GM19438 (cell line): ENCODE results near the gene CERS2.

Experiments
- ATAC-seq: cut with Tn5 transposase; IDR thresholded peaks from one replicate; pipeline ENCODE4 v1.9.1; 2021; ENCODE audit warnings: low read depth; ENCODE audit not compliant: unreplicated experiment

The CERS2 gene

DNA sequence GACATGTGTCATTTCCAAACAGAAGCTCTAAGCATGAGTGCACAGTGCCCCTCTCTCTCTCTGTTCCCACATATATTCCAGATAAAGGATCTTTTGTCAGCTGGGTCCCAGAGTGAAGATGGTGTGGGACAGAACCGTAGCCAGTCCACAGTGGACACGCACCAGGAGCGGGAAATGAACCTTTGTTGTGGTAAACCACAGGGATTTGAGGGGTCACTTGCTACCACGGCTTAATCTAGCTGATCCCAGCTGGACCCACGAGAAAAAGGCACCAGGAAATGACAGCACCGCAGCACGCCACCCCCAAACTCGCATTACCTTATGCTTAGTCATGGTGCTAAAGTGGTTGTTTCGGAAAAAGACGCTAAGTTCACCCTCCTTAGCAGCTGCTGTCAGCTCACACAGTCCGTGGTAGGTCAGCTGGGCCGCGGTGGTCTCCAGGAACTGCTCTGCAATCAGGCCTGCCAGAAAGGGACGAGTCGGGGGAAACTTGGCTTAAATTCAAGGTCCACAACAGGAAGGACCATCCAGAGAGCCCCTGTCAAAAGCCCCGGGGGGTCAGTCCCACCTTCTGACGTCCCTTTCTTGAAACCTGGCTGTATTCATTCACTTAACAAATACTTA lies 24.5 kb upstream of the CERS2 start:
- ATAC-seq, result no peak

DNA sequence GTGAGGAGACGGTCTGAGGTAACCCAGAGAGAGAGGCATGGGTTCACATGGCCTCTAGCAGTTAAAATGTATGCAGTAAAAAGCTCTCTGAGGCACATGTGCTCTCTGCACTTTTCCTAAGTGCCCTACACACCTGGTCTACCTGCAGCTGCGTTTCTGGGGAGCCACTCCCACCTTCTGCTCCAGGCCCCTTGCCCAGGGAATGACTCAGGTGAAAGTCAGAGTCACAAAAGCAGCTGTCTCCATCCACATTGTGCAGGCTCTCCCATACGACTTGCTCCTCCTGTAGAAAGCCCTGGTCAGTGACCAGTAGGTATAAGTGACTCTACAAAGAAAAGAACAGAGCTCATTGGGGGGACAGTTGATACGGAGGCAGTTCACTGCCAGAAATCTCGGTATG lies 23.3 kb upstream of the CERS2 start:
- no peak for ATAC-seq

- no peak for ATAC-seq
Measured at GRCh38 chr1:150997126-150997872, 22.7 kb upstream of the CERS2 start.

- no peak for ATAC-seq
Measured at GRCh38 chr1:150995896-150996295, 21.3 kb upstream of the CERS2 start.

- ATAC-seq, result no peak
Measured at GRCh38 chr1:150995460-150995859, 20.8 kb upstream of the CERS2 start.

DNA sequence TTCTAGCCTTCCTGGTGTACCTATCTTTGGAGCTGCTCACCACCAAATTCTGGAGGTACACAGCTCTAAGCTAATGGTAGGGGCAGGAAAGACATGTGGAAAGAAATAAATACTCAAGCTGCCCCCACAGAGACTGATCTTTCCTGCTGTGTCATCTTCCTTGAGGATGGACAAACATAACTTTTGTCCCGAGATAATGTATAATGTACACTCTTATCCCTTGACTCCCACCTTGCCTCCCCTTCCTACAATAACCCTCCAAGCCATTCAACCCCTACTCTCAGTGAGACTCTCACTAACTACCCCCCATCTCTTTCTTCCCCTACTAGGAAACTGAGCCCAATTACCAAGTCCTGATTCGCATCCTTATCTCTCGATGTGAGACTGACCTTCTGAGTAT lies 19.6 kb upstream of the CERS2 start:
- ATAC-seq, result no peak

DNA sequence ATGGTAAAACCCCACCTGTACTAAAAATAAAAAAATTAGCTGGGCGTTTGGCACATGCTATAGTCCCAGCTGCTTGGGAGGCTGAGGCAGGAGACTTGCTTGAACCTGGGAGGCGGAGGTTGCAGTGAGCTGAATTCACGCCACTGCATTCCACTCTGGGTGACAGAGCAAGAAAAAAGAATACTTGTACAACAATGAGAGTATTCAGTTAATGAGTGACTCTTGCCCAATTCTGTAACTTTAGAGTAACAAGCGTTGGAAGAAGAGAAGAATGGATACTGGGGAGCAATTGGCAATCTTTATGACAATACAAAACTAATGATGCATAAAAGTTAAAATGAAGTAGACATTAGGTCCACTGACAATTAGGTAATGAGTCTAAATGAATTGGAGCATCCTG lies 18.0 kb upstream of the CERS2 start:
- ATAC-seq, result no peak

DNA sequence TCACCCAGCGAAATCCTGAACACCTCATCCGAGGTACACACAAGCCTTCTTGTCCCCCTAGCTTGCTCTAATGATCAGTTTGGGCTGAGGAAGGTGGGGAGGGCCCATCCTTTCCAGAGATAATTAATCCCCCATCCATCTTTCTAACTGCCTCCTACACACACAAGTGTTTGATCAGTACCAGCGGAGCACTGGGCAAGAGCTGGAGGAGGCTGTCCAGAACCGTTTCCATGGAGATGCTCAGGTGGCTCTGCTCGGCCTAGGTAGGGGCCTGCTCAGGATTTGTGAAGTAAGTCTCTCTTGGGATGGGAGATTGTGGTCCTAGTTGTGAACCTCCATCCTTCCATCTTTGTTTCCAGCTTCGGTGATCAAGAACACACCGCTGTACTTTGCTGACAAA lies 13.3 kb upstream of the CERS2 start:
- no peak for ATAC-seq

DNA sequence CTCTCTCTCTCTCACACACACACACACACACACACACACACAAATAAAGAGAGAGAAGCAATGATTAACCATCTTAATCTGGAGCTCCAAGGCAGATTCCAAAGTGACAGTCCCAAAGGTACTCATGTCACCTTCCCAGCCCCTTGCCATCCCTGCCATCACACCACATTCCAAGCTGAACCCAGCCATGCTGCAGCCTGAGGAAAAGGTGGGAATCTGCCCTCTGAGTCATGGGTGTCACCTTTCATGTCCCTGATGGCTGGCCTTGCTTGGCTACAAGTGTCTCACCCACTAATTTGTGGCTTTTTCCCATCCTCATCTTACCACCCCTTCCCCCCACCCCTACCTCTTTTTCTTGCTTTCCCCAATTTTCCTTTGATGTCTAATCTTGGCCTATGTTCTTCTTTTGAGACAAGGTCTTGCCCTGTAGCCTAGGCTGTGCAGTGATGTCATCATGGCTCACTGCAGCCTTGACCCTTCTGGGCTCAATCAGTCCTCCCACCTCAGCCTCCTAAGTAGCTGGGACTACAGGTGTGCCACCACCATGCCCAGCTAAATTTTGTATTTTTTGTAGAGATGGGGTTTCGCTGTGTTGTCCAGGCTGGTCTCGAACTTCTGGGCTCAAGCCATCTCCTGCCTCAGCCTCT lies 10.7 kb upstream of the CERS2 start:
- ATAC-seq, result no peak

GRCh38 chr1:150981805-150982712 lies 7.4 kb upstream of the CERS2 start, which contains the start of gene ANXA9:
ANXA9 (plus strand) TSS chr1:150982292; CDS start chr1:150983106, 814 bp downstream.
- no peak for ATAC-seq

DNA sequence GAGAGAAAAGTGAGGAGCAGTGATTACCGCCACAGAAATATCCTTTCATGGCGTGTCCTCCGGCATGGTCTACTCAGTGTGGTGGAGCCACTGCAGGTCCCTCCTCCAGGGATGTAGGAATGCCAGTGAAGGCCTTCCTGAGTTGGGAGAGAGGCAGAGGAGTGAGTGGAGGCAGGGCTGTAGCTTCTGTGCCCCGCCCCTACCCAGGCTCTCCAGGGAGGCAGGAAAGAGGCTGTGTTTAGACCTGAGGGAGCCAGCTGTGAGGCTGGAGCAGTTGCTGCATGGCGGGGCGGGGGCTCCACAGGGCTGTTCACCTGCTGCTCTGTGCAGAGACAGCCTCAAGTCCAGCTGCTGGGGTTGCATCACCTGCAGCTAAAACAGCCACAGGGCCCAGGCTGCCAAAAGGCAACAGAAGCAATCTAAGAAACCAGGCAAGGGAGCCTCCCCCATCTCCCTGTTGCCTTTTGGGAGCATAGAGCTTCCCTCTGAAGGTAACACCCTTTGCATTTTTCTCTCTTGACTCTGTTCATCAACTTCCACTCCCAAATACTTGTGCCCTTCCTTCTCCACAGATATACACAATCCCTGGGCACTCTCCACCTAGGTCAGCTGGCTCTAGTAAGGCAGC lies 6.7 kb upstream of the CERS2 start:
- no peak for ATAC-seq

GRCh38 chr1:150979092-150980056 lies 4.7 kb upstream of the CERS2 start:
- ATAC-seq, result no peak

DNA sequence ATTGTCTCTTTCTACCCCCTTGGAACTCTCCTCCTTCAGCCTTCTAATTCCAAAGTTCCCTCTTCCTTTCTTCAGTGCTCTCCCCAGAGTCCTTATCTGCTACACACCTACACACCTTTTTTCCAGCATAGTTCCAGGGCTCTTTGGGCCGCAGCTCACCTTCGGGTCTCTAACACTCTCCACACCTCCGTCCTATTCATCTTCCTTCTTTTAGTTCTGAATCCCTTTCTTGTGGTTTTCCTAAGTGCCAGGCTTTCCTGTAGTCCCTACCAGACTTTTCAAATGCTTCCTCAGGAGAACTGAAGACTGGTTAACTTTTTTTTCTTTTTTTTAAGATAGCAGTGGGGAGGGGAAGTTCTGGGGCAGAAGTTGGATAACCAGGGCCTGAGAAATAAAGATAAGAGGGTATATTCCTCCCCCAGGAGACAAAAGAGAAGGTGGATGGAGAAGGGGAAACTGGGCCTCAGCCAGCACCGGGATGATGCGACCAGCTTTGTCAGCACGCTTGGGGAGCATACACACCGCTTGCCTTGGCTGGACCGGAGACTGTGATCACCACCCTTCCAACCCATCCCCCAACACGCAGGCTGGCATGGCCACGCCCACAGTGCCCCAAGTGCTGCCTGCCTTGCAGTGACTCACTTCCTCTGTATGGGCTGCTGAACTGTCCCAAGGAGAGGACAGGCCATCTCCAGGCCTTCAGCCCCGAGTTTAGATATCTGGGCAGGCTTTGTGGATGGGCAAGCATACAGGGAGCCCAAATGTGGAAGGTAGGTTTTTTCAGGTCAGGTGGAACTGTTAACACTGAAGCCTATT lies 2.5 kb upstream of the CERS2 start:
- no peak for ATAC-seq

DNA sequence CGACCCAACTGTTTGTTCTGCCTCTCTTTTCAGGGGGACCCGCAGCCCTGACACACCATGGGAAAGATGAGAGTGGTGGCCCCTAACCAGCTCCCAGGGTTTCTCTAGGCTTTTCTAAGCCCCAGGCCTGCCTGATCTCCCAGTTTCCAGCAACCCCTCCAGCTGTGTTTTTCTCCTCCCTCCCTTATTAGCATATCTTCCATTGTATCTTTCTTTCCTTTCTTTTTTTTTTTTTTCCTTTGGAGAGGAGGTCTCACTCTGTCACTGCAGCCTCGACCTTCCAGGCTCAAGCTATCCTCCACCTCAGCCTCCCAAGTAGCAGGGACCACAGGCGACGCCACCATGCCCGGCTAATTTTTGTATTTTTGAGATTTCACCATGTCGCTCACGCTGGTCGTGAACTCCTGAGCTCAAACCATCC lies 1.8 kb upstream of the CERS2 start:
- no peak for ATAC-seq

DNA sequence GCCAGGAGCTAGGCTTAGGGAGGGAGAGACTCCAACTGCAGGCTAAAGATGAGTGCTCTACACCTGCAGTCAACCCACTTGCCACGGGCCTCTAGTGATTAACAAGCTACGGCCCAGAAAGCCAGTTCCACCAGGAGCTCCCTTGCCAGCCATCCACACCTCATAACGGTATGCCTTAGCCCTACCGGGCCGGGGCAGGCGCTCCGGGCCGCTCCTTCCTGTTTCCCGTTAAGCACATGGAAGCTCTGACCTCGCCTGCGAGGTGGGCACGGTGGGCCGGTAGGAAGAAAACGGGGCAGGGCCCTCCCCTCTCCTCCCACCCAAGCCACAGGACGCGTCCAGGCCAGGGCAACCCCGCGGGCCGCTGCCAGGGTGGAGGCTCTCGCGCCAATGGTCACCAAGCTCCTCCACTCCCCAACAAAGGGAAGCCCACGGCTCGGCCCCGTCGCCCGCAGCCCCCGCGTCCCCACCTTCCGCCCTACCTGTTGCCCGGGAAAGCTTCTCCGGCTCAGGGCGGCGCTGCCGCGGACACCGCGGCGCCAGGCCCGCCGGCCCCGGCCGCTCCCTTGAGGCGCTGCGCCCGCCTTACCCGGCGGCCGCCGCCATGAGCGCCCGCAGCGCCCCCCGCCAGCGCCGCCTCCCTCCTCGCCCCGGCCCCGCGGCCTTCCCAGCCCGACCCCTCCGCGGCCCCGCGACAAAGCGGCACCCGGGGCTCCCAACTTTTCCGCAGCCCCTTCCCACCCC lies 627 bp downstream of the CERS2 start:
- peak; percentile 37 for ATAC-seq

DNA sequence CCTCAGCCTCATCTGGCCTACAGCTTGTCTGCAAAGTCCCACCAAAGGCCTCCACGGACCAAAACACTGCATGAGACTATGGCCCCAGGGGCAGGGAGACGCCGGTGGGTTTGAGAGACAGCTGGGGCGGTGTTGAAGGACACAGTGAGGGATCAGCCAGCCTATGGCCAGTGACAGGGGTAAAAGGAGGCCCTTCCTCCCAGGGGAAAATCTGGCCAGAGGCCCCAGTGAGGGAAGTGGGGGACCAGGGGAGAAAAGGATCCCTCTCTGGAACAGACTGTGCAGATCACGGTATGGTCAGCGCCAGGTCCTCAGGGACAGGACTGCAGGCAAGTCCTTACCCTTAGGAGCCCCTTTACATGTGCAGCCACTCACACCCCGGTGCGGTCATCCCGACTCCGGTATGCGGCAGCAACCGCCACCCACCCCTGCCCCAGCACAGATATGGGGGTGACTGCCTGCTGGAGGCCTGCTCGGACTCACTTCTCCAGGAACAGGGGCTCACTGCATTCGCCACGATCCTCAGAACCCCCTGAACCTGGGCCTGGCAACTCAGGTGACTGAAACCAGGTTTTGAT lies 1.3 kb downstream of the CERS2 start:
- no peak for ATAC-seq

GRCh38 chr1:150972417-150972940 lies 2.2 kb downstream of the CERS2 start:
- no peak for ATAC-seq
